ENCODE data around the gene ACTC1.

ACTC1 gene

GRCh38 chr15:34769711-34770110 is 25.6 kb downstream of the ACTC1 start:
- FAIRE-seq (no peak), DNase-seq (ENCODE audit: extremely low spot score, insufficient read length, low read depth) (no peak)

GRCh38 chr15:34768530-34768929 is 26.8 kb downstream of the ACTC1 start:
- no peak for DNase-seq (ENCODE audit: extremely low spot score, insufficient read length, low read depth)
- no peak for FAIRE-seq

GRCh38 chr15:34765741-34766140 is 29.6 kb downstream of the ACTC1 start:
- FAIRE-seq, result no peak
- DNase-seq (ENCODE audit: extremely low spot score, insufficient read length, low read depth), result no peak

GRCh38 chr15:34760909-34761308 is 34.4 kb downstream of the ACTC1 start:
- DNase-seq (ENCODE audit: extremely low spot score, insufficient read length, low read depth), result no peak
- no peak for FAIRE-seq

GRCh38 chr15:34759992-34760391 is 35.4 kb downstream of the ACTC1 start:
- no peak for FAIRE-seq
- no peak for DNase-seq (ENCODE audit: extremely low spot score, insufficient read length, low read depth)

- DNase-seq (ENCODE audit: extremely low spot score, insufficient read length, low read depth), result no peak
- no peak for FAIRE-seq
Measured at GRCh38 chr15:34759347-34759746, 36.0 kb downstream of the ACTC1 start.

- DNase-seq (ENCODE audit: extremely low spot score, insufficient read length, low read depth) (no peak), FAIRE-seq (no peak)
Measured at GRCh38 chr15:34757262-34757661, 38.1 kb downstream of the ACTC1 start.

GRCh38 chr15:34755419-34755773 is 40.0 kb downstream of the ACTC1 start:
- no peak for FAIRE-seq
- no peak for DNase-seq (ENCODE audit: extremely low spot score, insufficient read length, low read depth)

GRCh38 chr15:34754674-34755418 is 40.5 kb downstream of the ACTC1 start, which contains the start of gene GJD2:
GJD2 (minus strand) TSS chr15:34754998; CDS start chr15:34754488, 510 bp downstream.
- FAIRE-seq, result no peak
- DNase-seq (ENCODE audit: extremely low spot score, insufficient read length, low read depth), result no peak

GRCh38 chr15:34754171-34754601 is 41.2 kb downstream of the ACTC1 start:
- DNase-seq (ENCODE audit: extremely low spot score, insufficient read length, low read depth) (no peak), FAIRE-seq (no peak)

GRCh38 chr15:34753236-34753894 is 42.0 kb downstream of the ACTC1 start:
- FAIRE-seq (no peak), DNase-seq (ENCODE audit: extremely low spot score, insufficient read length, low read depth) (no peak)

GRCh38 chr15:34749691-34750090 is 45.7 kb downstream of the ACTC1 start:
- no peak for FAIRE-seq
- DNase-seq (ENCODE audit: extremely low spot score, insufficient read length, low read depth), result no peak

All from GM18507 (cell line).